Activated CD8-positive, alpha-beta memory T cell treated with anti-CD3 and anti-CD28 coated beads for 48 hours (primary cell): ENCODE measurements around the gene TRAK2.
"Not testable (repeated sequence)": the region's sequence is repeated elsewhere in the genome, so short reads cannot be mapped to it uniquely, and the experiment has no call there.

Experiments
- DNase-seq, 3 experiments: peaks; one replicate each; pipeline ENCODE4 v3.0.0-alpha.2; 2020; ENCODE audit warnings: low read depth in 2 of 3, low spot score in 2 of 3

Gene TRAK2

DNA sequence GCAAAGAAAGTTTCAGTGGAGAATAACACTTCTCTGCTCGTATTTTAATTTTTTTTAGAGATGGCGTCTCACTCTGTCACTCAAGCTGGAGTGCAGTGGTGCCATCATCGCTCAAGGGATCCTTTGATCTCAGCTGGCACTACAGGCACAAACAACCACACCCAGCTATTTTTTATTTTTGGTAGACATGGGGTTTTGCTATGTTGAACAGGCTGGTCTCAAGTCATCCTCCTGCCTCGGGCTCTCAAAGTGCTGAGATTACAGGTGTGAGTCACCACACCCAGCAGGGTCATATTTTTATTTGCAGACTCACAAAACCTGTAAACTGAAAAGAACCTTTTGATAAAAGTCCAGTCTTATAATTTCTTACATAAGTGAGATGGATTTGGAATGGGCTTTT is 2.6 kb downstream of the TRAK2 start:
- DNase-seq, result no peak

DNA sequence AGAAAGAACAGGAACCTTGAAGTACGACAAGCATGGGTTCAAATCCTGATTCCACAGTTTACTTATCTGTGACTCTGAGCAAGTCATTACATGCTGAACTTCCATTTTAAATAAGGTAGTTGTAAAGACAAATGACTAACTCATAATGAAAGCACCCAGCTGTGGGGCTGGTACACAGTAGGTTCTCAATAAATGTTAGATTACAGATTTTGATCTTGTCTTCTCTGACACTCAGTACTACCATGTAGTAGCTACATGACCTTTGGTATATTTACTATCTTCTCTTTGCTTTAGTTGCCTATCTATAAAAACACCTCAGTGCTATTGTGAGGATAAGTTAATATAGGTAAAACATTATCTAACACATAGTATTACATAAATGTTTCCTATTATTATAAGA is 3.2 kb downstream of the TRAK2 start:
- DNase-seq, result no peak

DNA sequence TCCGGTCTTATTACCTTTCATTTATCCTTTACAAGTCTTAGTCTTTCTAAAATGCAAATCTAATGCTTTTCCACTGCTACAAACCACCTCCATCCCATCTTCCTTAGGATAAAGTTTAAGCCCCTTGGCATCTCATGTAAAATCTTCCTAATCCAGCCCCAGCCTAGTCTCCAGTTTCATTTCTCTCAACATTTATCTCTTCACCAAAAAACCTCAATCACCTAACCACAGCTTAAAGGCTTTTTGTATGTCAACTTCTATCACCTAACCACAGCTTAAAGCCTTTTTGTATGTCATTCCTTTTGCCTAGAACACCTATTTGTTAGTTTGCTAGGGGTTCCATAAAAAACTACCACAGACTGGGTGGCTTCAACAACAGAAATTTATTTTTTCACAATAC is 4.2 kb downstream of the TRAK2 start:
- DNase-seq, result no peak

GRCh38 chr2:201444746-201445465 is 6.4 kb downstream of the TRAK2 start:
- DNase-seq, result no peak

DNA sequence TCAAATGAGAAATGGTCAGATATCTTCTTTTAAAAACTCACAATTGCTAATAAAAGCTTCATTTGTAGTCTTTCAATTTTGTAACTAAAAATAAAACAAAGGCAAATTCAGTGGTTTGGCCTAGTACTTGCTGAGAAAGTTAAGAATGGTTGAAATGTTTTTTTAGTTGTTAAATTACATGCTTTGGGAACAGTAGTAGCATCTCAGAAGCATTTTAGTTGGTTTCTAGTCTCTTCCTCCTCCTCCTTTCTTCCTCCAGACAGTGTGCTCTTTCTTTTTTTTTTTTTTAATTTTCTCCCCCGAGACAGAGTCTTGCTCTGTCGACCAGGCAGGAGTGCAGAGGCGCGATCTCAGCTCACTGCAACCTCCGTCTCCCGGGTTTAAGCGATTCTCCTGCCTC is 9.8 kb downstream of the TRAK2 start:
- DNase-seq, result no peak

GRCh38 chr2:201440182-201440581 is 11.1 kb downstream of the TRAK2 start:
- no peak for DNase-seq

DNA sequence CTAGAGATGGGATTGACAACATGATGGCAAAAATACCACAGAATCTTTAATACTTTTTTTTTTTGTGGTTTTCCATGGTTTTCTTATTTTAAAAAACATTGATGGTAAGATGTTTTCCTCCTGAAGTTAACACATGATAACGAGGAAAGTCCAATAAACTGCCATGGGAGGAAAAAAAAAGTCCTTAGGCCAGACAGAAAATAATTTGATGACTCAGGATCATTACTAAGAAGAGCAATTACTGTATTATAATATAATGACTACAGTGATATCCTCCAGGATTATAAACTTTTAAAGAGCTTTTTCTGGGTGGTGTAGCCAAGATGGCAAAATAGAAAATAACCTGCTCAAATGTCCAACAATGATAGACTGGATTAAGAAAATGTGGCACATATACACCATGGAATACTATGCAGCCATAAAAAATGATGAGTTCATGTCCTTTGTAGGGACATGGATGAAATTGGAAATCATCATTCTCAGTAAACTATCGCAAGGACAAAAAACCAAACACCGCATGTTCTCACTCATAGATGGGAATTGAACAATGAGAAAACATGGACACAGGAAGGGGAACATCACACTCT is 11.8 kb downstream of the TRAK2 start:
- DNase-seq, result not testable (repeated sequence)

DNA sequence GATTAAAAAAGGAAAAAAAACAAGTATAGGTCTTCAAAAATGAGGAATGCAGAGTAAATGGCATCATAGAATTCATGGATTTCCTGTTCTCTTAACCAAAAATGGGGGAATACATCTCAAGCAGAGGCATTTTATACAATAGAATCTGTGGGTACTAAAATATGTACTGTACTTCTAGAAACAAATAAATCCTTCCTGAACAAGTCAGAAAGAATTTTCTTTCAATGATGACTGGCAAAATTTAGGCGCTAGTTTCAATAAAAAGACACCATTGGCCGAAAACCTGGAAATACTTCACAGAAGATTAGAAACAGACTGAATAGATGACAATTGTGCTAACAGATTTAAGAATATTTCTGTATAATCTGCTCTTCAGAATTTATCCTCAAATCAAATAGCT is 15.1 kb downstream of the TRAK2 start:
- DNase-seq, result no peak

DNA sequence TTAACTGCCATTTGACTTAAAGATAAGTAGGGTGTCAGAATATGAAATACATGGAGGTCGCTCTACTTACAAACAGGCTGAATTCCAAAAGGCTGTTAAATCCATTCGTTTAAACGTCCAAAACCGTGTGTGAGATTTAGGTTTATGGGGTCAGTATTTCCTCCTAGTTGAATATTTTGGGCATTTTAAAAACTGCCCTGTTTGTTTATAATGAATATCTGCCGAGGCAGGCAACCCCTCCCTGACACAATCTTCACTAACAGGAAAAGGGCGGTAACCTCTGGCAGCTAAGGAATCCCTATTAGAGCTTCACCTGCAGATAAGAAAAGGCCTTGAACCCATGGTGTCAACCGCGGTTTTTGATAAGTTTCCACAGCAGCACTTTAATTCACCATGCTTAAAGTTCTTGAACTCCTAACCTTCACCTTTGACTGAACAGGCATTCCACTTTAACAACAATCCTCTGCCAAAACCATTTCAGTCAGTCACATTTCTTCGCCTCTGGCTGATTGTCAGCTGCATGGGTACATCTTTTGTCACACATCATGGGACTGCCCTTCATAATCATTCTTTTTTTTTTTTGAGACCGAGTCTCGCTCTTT is 17.8 kb downstream of the TRAK2 start:
- DNase-seq, result no peak

DNA sequence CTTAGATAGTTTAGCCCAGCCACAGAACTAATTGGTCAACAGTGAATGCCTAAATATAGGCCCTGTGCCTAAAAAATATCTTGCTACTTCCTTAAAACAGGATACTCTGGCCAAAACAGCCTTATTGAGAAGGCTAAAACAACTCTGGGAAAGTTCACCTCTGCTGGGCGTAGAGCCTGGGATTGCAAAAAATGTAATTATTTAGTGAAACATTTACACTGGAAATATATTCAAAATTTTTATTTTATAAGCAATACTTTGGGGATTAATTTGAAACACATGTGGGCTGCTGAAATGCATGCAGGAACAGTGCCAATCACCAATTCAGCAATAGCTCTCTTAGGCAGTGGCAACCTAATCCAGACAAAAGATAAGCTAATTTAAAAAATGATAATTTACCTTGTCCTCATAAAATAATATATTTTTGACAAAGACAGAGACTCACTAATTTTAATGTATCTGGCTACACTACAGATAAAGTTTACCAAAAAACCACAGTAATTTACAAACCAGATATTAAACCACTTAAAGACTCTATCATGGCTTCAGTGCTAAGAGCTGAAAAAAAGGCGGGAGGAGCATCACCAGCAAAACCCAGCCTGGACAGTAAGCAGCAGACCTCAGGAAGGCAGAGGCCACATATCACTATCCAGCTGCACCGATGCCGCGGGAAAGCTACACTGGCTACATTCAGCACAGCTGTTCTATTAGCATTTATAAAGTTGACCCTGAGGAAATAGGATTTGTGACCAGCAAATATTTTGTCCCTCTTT is 18.5 kb downstream of the TRAK2 start:
- no peak for DNase-seq

- DNase-seq, result no peak
Measured at GRCh38 chr2:201432038-201432620, 19.1 kb downstream of the TRAK2 start.

DNA sequence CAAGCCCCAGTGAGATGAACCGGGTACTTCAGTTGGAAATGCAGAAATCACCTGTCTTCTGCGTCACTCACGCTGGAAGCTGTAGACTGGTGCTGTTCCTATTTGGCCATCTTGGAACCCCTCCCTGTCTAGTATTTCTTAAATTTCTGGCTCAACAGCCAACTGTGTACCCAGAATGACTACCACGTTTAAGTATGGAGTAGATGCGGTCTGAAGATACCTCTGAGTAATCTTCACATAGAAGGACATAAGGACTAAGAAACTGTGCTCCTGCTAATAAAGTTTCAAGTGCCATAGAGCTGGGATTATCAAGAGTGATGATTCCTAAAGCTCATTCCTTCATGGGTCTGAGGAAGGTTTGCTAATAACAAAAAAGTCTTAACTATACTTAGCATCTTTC is 20.4 kb downstream of the TRAK2 start:
- no peak for DNase-seq

DNA sequence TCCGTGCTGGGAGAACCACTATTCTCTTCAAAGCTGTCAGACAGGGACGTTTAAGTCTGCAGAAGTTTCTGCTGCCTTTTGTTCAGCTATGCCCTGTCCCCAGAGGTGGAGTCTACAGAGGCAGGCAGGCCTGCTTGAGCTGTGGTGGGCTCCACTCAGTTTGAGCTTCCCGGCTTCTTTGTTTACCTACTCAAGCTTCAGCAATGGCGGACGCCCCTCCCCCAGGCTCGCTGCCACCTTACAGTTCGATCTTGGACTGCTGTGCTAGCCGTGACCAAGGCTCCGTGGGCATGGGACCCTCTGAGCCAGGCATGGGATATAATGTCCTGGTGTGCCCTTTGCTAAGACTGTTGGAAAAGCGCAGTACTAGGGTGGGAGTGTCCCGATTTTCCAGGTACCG is 20.9 kb downstream of the TRAK2 start:
- DNase-seq, result not testable (repeated sequence)

GRCh38 chr2:201429835-201430234 is 21.4 kb downstream of the TRAK2 start:
- not testable (repeated sequence) for DNase-seq

GRCh38 chr2:201428366-201428765 is 22.9 kb downstream of the TRAK2 start:
- DNase-seq, result not testable (repeated sequence)

DNA sequence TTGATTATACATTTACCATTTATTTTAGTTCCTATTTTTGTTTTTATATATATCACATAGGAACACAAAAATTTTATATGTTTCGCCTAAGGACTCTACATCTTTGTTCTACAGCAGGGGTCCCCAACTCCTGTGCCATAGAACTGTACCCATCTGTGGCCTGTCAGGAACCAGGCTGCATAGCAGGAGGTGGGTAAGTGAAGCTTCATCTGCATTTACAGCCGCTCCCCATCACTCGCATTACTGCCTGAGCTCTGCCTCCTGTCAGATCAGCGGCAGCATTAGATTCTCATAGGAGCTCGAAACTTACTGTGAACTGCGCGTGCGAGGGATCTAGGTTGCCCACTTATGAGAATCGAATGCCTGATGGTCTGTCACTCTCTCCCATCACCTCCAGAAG is 25.3 kb downstream of the TRAK2 start:
- DNase-seq, result no peak

DNA sequence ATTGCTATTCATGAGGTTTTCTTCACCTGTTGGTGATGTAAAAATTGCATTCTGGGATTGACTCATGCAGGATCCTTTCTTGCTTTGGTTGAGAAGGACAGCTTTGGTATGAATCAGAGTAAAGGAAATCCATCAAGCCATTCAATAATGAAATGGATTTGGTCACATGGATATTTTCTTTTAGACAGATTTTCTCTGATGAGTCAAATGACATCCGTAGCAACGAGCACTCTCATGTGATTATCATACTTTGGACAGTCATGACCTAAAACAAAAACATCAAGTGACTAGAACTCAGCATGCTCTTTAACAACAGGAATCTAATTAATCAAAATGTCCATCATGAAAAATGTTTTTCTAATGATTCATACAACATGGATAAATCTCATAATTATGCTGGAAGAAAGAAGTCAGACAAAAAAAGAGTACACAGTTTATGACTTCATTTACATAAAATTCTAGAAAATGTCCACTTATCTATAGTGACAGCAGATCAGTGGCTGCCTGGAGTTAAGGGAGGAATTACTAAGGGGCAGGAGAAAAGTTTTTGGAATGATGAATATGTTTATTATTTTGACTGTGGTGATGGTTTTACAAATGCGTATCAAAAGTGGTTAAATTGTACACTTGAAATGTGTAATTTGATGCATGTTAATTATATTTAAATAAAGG is 30.7 kb downstream of the TRAK2 start:
- no peak for DNase-seq

DNA sequence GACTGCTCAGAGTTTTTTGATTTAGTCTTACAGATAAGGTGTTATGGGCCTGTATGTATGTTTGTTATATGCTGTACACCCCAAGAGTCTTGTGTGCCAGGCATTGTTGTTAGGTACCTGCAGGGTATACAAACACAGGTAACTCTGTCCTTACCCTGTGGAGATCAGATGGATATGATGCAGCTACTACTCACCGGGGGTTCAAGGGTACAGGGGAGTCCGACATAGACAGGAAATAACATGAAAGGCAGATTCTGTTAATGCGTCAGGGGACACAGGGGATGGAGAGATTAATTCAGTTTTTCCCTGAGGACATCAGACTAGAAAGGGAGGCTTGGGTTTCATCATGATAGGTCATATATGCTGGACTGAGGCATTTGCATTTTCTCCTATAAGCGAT is 31.3 kb downstream of the TRAK2 start:
- no peak for DNase-seq

DNA sequence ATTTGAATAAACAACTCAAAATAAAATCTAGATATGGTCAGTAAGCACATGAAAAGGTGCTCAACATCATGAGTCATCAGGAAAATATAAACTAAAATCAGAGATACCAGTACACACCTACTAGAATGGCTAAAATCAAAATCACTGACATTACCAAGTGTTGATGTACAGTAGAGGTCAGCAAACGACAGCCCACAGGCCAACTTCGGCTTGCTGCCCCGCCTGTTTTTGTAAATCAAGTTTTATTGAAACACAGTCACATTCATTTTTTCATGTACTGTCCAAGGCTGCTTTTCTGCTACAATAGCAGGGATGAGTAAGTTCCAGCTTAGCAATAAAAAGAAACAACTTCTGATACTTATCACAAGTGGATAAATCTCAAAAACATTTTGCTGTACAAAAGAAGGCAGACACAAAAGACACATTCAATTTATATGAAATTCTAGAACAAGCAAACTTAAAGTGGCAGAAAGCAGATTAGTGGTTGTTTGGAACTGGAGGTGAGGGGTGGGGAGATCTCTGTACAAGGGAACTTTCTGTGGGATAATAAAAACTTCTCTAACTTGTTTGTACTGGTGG is 32.1 kb downstream of the TRAK2 start:
- DNase-seq, result no peak

DNA sequence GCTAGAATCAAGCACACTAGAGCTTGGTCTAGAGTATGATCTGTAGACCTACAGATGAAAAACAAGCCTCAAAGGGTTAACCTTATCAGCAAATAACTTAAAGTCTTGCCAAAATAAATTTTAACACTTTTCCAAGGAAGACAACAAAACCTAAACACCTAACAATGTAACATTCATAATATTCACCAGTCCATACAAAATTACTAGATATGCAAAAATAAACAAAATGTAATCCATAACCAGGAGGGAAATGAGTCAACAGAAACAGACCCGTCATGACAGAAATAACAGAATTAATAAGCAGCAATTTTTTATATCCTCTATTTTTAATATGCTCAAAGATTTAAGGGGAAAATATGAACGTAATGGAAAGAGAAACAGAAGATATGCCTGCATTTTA is 36.1 kb downstream of the TRAK2 start:
- no peak for DNase-seq
